HG03558 (cell line): Measurements from ENCODE around the gene PI4K2B.
"Not testable (repeated sequence)": the region's sequence is repeated elsewhere in the genome, so short reads cannot be mapped to it uniquely, and the experiment has no call there.

ENCODE experiments used
- ATAC-seq: cut with Tn5 transposase; IDR thresholded peaks from one replicate; pipeline ENCODE4 v1.9.1; 2021; ENCODE audit warnings: moderate number of reproducible peaks; ENCODE audit not compliant: unreplicated experiment; ENCODE audit errors: extremely low read depth

Gene PI4K2B

DNA sequence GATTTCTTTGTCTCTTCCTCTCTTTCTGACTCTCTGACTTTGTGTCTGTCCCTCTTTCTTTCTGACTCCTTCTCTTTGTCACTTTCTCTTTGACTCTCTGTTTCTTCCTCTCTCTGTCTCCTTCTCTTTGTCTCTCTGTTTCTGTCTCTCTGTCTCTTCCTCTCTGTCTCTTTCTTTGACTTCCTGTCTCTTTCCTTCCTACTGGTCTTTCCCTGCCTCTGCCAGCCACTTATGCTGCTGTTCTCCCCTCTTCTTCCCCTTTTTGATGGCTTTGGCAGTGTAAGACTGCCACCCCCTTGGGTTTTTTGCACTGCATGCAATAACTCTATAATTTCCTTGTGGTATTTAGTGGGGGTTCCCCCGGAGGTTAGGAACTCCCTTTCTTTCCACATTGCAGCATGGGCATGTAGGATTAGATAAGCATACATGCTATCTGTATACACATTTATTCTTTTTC lies 6.9 kb downstream of the PI4K2B start:
- ATAC-seq: not testable (repeated sequence)

DNA sequence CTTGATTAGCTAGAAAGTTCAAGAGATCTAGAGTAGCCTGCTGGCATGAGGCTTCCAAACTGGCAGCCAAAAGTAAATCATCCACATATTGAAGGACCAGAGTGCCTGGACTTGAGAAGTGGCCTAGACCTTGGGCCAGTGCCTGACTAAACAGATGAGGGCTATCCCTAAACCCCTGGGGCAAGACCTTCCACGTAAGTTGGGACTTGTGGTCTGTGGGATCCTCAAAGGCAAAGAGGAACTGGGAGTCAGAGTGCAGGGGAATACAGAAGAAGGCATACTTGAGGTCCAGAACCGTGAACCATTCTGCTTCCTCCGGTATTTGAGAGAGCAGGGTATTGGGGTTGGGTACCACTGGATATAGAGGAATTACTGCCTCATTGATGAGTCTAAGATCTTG lies 8.4 kb downstream of the PI4K2B start:
- ATAC-seq: not testable (repeated sequence)

DNA sequence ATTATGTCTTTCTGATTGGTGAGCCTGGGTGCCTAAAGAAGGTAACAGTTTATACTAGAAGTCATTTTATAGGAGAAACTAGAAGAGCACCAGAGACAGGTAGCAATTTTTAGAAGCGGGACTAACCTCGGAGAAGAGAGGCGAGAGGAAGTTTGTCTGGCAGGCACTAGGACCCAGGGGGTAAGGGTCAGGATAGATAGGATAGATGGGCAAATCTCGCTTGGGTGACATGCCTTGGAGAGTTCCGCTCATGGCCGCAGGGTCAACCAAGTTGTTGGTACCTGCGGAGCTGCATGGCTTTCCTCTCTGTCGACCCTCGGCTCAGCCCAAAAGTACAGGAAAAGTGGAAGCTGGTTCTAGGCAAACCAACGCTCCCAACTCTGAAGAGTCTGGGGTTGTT lies 11.3 kb downstream of the PI4K2B start:
- ATAC-seq: no peak

DNA sequence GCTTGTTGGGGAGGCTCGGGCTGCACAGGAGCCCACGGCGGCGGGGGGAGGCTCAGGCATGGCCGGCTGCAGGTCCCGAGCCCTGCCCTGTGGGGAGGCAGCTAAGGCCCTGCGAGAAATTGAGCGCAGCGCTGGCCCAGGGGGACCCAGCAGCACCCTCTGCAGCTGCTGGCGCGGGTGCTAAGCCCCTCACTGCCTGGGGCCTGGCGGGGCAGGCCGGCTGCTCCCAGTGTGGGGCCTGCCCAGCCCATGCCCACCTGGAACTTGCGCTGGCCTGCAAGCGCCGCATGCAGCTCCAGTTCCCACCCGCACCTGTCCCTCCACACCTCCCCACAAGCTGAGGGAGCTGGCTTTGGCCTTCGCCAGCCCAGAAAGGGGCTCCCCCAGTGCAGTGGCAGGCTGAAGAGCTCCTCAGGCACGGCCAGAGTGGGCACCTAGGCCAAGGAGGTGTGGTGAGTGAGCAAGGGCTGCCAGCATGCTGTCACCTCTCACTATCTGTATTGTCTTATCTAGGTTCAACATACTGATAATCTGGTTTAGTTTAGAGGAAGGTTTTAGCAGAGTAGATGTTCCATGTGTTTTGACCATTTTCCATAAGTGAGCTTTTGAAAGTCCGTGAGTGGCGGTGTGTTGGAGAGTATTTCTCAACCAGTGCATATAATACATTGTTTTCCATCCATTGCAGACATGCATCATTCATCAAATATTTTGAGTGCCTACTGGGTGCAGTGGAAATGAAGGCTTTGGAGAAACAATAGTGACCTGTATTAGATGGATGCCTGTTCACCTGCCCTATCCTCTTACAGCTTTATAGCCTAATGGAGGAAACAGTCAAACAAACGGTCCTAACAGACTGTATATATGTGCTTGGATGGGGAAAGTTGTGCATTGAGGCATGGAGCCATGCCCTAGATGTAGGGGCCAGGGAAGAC lies 13.1 kb downstream of the PI4K2B start:
- ATAC-seq: no peak

DNA sequence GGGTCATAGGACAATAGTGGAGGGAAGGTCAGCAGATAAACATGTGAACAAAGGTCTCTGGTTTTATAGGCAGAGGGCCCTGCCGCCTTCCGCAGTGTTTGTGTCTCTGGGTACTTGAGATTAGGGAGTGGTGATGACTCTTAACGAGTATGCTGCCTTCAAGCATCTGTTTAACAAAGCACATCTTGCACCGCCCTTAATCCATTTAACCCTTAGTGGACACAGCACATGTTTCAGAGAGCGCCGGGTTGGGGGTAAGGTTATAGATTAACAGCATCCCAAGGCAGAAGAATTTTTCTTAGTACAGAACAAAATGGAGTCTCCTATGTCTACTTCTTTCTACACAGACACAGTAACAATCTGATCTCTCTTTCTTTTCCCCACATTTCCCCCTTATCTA lies 15.0 kb downstream of the PI4K2B start:
- ATAC-seq: not testable (repeated sequence)

DNA sequence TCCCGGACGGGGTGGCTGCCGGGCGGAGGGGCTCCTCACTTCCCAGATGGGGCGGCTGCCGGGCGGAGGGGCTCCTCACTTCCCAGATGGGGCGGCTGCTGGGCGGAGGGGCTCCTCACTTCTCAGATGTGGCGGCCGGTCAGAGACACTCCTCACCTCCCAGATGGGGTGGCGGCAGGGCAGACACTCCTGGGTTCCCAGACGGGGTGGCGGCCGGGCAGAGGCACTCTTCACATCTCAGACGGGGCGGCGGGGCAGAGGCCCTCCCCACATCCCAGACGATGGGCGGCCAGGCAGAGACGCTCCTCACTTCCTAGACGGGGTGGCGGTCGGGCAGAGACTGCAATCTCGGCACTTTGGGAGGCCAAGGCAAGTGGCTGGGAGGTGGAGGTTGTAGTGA lies 15.7 kb downstream of the PI4K2B start:
- ATAC-seq: not testable (repeated sequence)

DNA sequence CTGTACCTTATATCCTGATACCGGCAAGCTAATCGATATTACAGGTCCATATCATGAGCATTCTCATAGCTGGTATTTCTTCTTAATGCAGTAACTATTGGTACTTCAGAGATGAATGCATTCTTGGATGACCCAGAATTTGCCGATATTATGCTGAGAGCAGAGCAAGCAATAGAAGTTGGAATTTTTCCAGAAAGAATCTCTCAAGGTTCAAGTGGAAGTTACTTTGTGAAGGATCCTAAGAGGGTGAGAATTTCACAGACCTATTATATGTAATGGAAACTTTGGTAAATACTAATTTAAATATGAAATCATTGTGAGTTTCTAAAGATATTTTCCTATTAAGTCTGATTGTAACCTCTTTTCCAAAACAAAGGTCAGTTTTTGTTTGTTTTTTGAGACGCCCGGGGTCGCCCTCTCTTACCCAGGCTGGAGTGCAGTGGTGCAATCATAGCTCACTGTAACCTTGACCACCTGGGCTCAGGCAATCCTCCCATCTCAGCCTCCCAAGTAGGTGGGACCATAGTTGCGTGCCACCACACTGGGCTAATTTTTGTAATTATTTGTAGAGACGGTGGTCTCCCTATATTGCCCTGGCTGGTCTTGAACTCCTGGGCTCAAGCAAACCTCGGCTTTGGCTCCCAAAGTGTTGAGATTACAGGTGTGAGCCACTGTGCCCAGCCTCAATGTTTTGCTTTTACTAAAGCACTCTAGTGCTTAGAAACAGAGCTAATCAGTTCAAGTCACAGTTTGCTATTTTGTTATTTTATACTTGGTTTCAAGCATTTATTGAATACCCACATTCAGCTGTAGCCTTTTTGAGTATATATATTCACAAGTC lies 18.6 kb downstream of the PI4K2B start:
- ATAC-seq: no peak

DNA sequence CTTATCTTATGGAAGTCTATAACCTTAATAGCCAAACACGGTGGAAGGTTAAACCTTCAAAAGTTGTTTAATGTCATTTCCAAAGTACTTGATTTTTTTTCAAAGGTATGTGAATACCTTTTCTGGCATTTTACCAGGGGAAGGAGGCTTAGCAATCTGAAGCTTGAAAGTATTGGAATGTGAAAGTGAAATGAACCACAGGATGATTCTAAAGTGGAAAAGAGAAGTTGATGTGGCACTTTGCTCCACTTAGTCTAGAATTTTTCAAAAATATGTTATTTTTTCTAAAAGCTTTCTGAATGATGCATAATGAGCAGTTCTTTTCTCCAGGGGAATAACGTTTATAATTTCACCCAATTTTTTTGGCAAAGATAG lies 19.2 kb downstream of the PI4K2B start:
- no peak for ATAC-seq

DNA sequence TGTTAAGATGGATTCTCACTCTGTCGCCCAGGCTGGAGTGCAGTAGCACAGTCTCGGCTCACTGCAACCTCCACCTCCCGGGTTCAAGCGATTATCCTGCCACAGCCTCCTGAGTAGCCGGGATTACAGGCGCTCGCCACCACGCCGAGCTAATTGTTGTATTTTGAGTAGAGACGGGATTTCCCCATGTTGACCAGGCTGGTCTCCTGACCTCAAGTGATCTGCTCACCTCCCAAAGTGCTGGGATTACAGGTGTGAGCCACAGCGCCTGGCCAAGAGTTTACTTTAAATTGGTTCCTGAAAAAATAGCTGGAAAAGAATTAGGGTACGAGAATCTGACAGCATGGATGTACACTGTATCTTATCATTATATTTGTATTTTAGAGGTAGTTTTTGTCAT lies 20.0 kb downstream of the PI4K2B start:
- ATAC-seq: not testable (repeated sequence)

DNA sequence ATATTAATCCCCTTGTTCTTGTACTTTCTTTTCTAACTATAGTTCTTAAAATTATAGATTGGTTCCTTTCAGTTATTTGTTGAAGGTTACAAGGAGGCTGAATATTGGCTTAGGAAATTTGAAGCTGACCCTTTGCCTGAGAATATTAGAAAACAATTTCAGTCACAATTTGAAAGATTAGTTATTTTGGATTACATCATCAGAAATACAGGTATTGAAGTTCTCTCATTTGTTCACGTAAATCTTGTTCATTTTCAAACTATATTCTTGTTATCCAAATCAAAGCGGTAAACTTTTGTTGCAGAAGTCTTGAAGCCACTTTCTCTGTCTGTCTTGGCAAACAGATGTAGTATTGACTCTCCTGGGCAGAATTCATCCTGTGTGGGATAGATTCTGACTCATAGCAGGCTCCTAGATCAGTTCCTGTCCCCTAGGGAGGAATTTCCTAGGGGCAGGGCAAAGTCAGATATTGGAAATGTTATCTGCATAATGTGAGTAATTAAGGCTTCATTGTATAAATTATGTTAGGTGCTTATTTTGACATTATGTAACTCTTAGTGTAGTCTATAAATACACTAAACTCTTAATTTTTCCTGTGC lies 25.2 kb downstream of the PI4K2B start:
- ATAC-seq: no peak

DNA sequence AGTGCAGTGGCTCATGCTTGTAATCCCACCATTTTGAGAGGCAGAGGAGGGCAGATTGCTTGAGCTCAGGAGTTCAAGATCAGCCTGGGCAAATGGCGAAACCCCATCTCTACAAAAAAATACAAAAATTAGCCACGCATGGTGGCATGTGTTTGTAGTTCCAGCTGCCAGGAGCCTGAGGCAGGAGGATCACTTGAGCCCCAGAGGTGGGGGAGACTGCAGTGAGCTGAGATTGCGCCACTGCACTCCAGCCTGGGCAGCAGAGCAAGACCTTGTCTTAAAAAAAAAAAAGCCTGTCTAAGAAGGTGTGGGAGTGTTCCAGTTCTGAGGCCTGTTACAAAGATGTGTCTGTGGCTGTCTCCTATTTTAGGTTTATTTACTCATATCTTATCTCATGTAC lies 38.0 kb downstream of the PI4K2B start:
- ATAC-seq: no peak

DNA sequence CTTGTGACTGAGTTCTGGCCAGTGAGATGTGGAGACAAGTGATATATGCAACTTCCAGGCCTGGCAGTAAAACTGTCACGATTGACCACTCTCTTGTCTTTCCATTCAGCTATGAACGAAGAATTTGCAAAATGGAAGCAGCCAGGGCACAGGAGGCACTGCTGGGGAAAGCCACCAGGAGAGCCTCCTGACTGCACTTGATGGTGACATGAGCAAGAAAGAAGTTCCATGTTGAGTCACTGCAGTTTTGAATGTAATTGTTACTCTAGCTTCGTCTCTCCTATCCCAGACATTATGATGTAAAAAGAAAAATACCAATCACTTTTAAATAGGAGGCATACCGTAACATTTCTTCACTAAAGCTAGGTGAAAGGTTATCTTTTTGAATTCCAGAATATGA lies 46.4 kb downstream of the PI4K2B start:
- no peak for ATAC-seq

DNA sequence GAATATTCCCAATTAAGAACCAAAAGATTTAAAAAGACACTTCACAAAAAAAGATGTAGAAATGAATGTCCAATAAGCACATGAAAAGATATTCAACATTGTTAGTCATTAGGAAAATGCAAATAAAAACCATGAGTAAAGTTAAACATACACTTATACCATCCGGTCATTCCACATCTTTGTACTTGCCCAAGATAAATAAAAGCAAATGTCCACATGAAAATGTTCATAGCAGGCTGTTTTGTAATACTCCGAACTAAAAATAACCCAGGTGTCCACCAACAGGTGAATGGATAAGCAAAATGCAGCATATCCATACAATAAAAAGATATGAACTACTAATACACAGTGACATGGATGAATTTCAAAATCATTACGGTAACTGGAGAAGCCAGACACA lies 50.1 kb downstream of the PI4K2B start:
- no peak for ATAC-seq

DNA sequence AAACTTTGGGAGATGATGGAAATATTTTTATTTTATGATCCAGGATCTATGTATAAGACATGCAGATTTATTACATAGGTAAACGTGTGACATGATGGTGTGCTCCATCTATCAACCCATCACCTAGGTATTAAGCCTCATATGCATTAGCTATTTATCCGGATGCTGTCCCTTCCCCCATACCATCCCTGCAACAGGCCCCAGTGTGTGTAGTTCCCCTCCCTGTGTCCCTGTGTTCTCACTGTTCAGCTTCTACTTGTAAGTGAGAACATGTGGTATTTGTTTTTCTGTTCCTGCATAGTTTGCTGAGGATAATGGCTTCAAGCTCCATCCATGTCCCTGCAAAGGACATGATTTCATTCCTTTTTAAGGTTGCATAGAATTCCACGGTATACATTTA lies 50.6 kb downstream of the PI4K2B start:
- ATAC-seq: no peak

DNA sequence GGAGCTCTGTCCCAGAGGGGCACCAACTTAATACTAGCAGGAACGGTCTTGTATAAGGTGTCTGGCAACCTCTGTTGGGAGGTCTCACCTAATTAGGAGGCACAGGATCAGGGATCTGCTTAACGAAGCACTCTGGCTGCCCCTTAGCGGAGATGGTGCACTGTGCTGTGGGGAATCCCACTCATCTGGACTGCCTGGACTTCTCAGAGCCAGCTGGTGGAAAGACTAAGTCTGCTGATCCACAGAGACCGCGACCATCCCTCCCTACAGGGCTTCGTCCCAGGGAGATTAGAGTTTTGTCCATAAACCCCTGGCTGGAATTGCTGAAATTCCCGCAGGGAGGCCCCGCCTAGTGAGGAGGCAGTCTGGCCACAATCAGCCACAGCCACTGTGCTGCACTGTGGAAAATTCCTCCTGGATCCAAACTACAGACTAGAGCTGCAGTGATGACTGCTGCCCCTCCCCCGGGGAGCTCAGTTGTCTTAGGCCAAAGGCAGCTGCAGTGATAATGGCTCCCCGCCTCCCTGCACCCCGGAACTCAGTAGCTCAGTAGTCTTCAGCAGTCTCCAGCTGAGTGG lies 56.7 kb downstream of the PI4K2B start:
- ATAC-seq: no peak

DNA sequence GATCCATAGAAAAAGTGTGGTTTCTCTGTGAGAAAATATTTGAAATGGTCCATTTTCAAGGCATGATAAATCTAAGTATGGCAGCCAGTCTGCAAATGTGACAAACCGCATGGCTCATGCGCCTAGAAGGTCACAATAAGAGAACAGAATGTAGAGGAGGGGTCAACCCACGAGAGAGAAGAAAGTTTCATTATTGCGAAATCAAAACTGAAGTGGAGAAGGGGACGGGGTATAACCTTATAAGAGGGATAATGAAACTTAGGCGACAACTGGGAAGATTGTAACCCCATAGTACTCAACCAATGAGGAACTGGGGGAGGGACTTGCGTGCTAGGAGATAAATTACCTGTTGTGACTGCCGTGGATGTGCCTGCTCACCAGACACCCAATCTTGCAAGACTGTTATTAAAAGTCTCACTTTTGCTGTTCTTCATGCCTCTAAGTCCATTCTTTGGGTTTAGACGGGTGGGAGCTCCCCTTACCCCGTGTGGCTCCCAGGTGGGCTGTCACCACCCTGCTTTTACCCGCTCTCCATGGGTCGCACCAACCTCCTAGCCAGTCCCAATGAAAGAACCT lies 57.4 kb downstream of the PI4K2B start:
- no peak for ATAC-seq

DNA sequence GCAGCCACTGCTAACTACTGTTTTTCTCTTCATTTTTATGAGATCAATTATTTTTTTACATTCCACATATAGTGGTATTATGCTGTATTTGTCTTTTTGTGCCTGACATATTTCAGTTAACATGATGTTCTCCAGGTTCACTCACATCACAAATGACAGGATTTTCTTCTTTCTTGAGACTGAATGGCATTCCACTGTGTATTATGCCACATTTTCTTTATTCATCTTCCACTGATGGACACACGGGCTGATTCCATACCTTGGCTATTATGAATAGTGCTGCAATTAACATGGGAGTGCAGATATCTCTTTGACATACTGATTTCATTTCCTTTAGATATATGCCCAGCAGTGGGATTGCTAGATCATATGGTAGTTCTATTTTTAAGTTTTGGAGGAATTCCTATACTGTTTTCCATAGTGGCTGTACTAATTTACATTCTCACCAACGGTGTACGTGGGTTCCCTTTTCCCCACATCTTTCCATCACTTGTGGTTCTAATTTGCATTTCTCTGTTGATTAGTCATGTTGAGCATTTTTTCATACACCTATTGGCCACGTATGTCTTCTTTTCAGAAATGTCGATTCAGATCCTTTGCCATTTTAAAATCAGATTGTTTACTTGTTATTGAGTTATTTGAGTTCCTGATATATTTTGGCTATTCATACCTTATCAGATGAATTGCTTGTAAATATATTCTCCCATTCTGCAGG lies 63.9 kb downstream of the PI4K2B start:
- ATAC-seq: no peak

DNA sequence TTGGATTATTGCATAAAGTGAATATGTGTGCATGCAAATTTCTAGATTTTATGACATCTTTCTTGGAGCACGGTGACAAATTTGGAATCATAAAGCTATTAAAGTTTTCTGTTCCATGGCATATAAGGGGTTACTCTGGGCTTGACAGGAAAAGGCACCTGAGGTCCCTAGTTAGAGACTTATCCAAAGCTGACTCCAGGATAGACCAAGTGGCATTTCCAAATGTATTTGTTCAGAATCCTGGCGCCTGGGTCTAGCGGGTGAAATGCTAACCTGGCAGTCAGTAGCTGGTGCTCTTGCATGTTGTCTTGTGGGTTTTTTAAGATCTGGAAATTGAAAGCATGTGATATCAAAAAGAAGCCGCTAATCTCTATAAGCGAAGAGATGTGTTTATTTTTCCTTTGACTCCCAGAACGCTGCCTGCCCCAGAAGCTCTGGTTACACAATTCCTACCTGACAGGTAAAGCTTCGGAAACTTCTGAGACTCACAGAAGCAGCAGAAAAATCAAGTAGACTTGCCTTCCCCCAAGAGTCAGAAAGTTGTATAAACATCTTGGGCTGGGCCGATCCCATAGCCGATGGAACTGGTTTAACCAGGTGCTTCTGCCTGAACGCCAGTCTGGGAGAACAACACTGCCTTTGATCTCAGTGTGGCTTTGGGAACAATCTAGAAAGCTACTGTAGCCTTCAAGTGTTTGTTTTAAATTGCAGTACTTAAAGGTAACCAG lies 65.8 kb downstream of the PI4K2B start:
- no peak for ATAC-seq

DNA sequence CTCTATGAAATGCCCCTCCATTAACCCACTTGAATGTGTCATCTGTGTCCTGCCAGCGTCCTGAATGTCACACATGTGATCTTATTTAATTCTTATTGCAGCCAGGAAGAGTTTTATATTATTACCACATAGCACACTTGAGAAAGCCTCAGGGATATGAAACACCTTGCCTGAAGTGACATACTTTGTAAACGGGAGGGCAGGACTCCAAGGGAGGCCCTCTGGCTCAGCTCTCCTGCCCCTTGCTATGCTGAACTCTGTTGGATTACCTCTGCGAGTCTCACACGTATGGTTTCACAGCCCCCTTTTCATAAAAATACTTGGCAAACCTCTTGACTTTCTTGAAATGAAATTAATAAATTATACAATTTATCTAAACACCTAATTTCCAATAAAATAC lies 67.6 kb downstream of the PI4K2B start:
- no peak for ATAC-seq
